Measurements from ENCODE around the gene PRR18.

- TF ChIP-seq CTCF (conservative IDR thresholded peaks at IDR 0.05) (no peak), EZH2 (IDR thresholded peaks at IDR 0.05; ENCODE audit: low read depth) (no peak)
Measured at GRCh38 chr6:166274739-166275370, 33.3 kb downstream of the PRR18 start.

All from PC-9 (cell line).